Measurements from ENCODE around the gene KRTDAP.
"Not testable (repeated sequence)": the region's sequence is repeated elsewhere in the genome, so short reads cannot be mapped to it uniquely, and the experiment has no call there.

KRTDAP gene

GRCh38 chr19:35484252-35485036 is 5.8 kb downstream of the KRTDAP start:
- DNase-seq (ENCODE audit: low spot score), result no peak

DNA sequence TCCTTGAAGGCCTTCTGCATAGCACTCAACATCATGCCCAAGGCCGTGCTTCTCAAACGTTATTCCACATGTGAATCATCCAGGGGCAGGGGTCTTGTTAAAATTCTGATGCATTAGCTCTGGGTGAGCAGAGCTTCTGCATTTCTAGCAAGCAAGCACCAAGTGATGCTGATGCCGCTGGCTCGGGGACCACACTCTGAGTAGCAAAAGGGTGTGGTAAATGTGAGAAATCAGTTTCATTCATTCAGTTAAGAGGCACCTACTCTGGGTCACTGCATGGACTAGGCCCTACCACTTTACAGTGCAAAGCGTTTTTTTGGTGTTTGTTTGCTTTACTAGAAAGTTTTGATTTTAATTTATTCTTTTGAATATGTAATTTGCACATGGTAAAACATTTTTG is 7.2 kb downstream of the KRTDAP start:
- DNase-seq (ENCODE audit: low spot score), result no peak

DNA sequence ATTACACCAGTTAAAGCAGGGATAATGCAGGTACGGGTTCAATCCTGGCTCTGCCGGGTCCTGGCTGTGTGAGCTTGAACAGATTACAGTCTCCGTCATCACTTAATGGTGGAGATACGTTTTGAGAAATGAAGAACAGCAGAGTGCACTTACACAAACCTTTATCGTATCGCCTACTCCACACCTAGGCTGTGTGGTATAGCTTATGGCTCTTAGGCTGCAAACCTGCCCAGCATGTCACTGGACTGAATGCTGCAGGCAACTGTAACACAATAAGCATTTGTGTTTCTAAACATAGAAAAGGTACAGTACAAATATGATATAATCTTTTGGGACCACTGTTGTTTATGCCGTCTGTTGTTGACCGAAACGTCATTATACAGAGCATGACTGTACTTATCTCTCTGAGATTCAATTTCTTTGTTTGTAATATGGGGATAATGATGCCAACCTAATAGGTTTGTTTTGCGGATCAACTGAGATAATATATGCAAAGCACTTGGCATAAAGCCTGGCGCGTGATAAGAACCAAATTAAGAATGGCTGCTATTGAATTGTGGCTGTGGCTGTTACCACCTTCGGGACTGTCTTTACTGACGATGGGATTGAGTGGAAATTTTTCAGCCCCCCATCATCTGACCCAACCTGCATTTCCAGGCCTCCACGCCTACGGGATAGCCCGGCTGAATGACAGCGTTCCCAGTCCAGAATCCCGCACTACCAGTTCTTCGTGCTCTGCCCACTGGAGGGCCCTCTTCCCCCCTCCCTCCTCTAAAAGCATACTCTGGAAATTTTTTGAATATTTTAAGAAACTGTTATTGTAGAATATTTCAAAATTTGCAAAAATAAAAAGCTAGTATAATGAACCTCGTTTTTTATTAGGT is 11.2 kb downstream of the KRTDAP start:
- DNase-seq (ENCODE audit: low spot score), result no peak

DNA sequence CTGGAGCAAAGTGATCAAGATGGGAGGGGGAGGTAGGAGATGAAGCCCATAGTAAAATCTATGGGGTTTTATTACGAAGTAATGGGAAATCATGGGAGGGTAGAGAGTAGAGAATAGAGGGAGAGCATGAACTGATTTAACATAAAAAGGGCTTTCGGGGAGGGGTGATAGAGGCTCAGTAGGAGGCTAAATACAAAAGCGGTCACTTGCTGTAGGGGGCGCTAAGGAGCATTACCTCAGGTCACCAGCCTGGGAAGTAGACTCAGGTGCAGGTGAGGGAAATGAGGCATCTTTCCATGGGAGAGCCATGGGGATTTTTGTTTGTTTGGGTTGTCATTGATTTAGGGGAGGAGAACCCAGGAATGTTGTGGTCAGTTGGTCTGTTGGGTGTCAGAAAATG is 14.1 kb downstream of the KRTDAP start:
- no peak for DNase-seq (ENCODE audit: low spot score)

DNA sequence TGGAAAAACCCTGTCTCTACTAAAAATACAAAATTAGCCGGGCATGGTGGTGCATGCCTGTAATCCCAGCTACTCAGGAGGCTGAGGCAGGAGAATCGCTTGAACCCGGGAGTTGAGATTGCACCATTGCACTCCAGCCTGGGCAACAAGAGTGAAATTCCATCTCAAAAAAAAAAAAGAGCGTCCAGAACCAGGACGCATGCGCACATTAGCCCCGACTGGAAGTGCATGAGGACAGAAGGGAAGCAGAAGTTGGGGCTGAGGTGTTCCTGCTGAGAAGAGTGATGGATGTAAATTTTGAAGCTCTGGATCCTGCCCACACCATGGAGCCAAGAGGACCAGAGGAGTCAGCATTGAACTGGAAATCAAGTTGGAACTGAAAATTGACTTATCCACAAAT is 15.7 kb downstream of the KRTDAP start:
- DNase-seq (ENCODE audit: low spot score), result not testable (repeated sequence)

DNA sequence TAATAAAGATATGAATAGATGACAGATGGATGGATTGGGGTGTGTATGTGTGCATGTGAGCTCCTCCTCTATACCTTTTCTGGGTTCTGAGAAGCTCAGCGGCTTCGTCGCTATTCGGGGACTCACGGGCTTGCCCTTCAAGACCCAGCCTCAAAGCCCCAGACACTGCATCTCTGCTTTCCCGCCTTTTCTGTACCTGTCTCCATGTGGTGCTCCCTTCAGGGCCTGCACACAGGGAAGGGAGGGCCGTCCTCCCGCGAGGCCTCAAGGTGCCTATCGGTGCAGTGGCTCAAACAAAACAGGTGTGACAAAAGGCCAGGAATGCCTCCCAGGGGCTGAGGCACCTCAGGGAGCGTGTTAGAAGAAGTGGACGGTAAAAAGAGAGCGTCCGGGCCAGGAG is 16.2 kb downstream of the KRTDAP start:
- no peak for DNase-seq (ENCODE audit: low spot score)

GRCh38 chr19:35471946-35472345 is 18.3 kb downstream of the KRTDAP start:
- DNase-seq (ENCODE audit: low spot score), result no peak

DNA sequence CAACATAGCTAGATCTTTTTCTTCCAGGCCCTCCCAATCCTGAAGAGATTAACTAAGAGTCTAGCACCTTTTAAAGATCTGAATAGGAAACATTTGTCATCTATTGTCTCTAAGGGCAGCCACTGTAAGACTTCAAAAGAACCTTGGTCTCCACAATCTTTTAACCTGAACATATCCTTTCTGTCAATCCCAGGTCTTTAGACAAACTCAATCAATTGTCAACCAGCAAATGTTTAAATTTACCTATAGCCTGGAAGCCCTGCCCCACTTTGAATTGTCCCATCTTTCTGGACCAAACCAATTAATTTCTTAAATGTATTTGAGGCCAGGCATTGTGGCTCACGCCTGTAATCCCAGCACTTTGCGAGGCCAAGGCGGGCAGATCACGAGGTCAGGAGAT is 19.2 kb downstream of the KRTDAP start:
- DNase-seq (ENCODE audit: low spot score), result not testable (repeated sequence)

DNA sequence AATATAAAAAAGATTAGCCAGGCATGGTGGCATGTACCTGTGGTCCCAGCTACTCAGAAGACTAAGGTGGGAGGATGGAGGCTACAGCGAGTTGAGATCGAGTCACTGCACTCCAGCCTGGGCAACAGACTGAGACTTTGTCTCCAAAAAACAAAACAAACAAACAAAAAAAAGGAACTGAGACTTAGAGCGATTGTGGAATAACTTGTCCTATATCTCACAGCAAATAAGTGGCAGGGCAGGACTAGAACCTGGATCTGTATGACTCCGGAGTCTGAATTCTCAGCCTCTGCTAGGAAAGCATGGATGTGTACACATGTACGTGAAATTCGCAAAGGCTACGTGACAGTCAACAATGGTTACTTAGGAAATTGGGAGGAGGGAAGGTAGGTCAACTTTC is 20.1 kb downstream of the KRTDAP start:
- DNase-seq (ENCODE audit: low spot score), result no peak

DNA sequence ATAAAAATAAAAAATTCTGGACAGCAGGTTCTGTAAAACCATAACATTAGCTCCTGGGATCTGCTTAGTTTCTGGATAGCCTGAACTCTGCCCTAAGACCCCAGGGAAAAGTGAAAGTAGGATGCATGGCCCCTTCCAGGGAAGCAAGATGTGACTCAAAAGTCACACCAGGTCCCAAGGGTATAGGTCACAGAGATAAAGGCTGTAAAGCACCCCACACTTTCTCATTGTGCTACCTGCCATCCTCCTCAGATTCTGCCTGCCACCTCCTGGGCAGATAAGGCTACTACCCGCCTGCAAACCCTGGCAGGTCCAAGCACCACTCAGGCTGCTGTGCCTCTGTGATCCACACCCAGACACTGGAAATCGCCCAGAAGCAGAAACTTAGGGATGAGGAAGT is 21.6 kb downstream of the KRTDAP start:
- DNase-seq (ENCODE audit: low spot score), result peak; percentile 58

DNA sequence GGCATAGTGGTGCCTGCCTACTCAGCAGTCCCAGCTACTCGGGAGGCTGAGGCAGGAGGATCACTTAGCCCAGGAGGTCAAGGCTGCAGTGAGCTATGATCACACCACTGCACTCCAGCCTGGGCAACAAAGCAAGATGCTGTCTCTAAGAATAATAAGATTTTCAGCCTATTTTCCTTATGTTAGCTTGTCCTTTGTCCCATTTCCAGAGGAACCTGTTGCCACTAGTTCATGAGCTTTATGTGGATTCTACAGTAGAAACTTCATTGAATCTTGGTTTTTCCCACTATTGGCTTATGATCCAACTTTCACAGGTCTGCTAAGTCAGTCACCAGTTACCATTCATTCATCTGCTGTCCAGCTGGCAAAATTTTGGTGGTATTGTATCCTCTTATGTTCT is 24.0 kb downstream of the KRTDAP start:
- no peak for DNase-seq (ENCODE audit: low spot score)

- not testable (repeated sequence) for DNase-seq (ENCODE audit: low spot score)
Measured at GRCh38 chr19:35462956-35463355, 27.3 kb downstream of the KRTDAP start.

- peak; percentile 57 for DNase-seq (ENCODE audit: low spot score)
Measured at GRCh38 chr19:35462476-35462953, 27.7 kb downstream of the KRTDAP start.

DNA sequence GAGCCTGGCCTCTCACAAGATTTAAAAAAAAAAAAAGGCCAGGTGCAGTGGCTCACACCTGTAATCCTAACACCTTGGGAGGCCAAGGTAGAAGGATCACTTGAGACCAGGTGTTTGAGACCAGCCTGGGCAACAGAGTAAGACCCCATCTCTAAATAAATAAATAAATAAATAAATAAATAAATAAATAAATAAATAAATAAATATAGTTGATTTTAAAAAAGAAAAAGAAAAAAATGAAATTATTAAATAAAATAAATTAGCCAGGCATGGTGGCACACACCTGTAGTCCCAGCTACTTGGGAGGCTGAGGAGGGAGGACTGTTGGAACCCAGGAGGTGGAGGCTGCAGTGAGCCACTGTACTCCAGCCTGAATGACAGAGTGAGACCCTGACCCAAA is 28.5 kb downstream of the KRTDAP start:
- DNase-seq (ENCODE audit: low spot score), result not testable (repeated sequence)

DNA sequence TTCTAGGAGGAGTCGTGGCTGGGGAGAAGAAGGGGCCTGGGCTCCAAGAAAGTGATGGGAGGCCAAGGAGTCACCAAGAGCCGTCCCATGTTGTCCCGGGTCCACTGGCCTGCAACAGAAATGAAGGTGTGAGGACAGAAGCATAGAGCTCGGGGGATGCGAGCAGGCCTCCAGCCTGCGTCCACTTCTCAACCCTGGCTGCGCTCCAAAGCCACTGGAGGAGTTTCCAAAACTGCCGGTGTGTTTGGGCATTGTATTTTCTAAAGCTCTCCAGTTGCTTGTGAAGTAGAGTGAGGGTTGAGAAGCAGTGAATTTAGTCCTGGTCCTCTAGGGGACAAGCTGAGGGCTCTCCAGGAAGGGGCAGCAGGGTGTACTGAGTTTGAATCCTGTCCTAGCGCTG is 29.2 kb downstream of the KRTDAP start:
- no peak for DNase-seq (ENCODE audit: low spot score)

- no peak for DNase-seq (ENCODE audit: low spot score)
Measured at GRCh38 chr19:35460608-35461007, 29.7 kb downstream of the KRTDAP start.

- DNase-seq (ENCODE audit: low spot score), result peak; percentile 29
Measured at GRCh38 chr19:35459414-35460082, 30.7 kb downstream of the KRTDAP start.

DNA sequence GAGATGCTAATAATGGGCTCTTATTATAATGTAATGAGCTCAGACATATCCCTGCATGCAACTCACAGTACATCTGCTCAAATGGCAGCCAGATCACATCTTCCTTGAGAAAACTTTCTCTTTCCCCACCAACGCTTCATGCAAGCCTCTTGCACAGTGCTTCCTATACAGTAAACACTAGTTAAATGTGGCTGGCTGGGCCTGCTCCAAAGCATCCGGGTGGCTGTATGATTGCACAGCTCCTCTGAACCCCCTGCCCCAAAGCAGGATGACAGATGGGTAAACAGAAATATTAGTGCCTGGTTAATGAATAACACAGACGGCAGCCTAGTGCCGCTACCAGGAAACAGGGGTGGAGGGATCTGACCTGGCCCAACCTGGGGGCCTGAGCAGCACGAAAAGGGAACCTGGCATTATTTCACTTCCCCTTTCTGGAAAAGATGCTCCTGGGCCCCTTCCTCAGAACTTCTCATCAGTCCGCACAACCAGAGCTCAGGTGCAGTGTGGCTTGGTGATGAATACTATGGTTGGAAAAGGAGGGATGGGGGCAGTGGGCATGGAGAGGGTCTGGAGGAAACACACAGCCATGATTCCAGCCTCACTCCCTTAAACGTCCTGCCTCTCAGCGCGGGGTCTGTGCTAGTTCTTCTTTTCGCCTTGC is 31.4 kb downstream of the KRTDAP start:
- DNase-seq (ENCODE audit: low spot score), result peak; percentile 8

DNA sequence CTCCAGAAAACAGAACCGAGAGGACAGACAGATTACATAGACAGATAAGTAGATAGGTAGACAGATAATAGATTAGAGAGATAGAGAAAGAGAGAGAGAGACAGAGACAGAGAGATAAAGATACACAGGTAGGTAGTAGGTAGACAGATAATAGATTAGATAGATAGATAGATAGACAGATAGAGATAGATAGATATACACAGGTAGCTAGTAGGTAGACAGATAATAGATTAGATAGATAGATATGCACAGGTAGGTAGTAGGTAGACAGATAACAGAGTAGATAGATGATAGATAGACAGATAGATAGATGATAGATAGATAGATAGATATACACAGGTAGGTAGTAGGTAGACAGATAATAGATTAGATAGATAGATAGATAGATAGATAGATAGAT is 32.1 kb downstream of the KRTDAP start:
- DNase-seq (ENCODE audit: low spot score), result no peak

DNA sequence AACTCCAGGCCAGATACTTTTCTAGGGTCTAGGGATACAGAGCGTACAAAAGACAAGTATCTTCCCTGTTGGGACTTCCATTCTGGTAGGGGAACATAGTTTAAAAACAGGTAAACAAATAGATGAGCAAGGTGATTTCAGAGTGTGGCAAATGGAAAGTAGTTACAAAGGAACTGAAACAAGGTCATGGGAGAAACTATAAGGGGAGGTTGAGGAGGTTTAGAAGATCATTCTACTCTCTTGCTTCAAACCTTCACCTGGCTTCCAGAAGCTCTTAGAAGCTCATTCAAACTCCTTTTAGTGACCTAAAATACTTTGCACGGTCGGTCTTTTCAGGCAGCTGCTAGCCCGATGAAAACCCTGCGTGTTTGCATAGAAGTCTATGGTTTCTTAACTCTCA is 33.1 kb downstream of the KRTDAP start:
- no peak for DNase-seq (ENCODE audit: low spot score)

GRCh38 chr19:35455616-35456201 is 34.6 kb downstream of the KRTDAP start:
- no peak for DNase-seq (ENCODE audit: low spot score)

GRCh38 chr19:35454663-35455062 is 35.6 kb downstream of the KRTDAP start:
- no peak for DNase-seq (ENCODE audit: low spot score)

Data from Ammon's horn (tissue), 1 donor.